ES-I3 (cell line): ENCODE data around the gene NPC1.
A peak's percentile ranks its signal among the peaks of the same experiment; 100 is the strongest.

Source experiments
- H3K36me3 ChIP-seq: 2 replicates; pipeline ENCODE4 v1.6.1; 2013; ENCODE audit warnings: mild to moderate bottlenecking, low read length, control low read depth, moderate library complexity; ENCODE audit not compliant: insufficient read depth
- H3K4me1 ChIP-seq: 2 replicates; pipeline ENCODE4 v1.6.1; 2013; ENCODE audit warnings: mild to moderate bottlenecking, control low read depth, low read length; ENCODE audit not compliant: insufficient read depth
- H3K9ac ChIP-seq: 2 replicates; pipeline ENCODE4 v1.6.1; 2013; ENCODE audit warnings: low read depth, mild to moderate bottlenecking, low read length, moderate library complexity
- H3K9me3 ChIP-seq: 2 replicates; pipeline ENCODE4 v1.6.1; 2013; ENCODE audit warnings: mild to moderate bottlenecking, low read length, moderate library complexity; ENCODE audit not compliant: control insufficient read depth, insufficient read depth

The NPC1 gene

GRCh38 chr18:23586249-23587196 lies at the start of gene NPC1:
TSS of gene NPC1 (minus strand) at chr18:23586506. CDS start at chr18:23586343, 163 bp downstream.
- Histone ChIP-seq H3K9ac (peak within 1 kb of the TSS; percentile 95), H3K36me3 (no peaks in the 10 kb centered on the region), H3K9me3 (no peaks in the 10 kb centered on the region), H3K4me1 (no peaks in the 10 kb centered on the region; the same call in 1 of the 2 replicates)

GRCh38 chr18:23636071-23636399 lies 49.7 kb upstream of the NPC1 start:
- Histone ChIP-seq H3K9me3 (no peaks in the 10 kb centered on the region), H3K9ac (no peak overlapping the region), H3K36me3 (no peaks in the 10 kb centered on the region), H3K4me1 (peaks cover 6% of the 10 kb centered on the region; the same call in 1 of the 2 replicates)

GRCh38 chr18:23635283-23636070 lies 49.2 kb upstream of the NPC1 start:
- Histone ChIP-seq H3K9ac (no peak overlapping the region), H3K9me3 (no peaks in the 10 kb centered on the region), H3K36me3 (no peaks in the 10 kb centered on the region), H3K4me1 (peaks cover 6% of the 10 kb centered on the region; the same call in 1 of the 2 replicates)

GRCh38 chr18:23634692-23635091 lies 48.4 kb upstream of the NPC1 start:
- no peak overlapping the region for H3K9ac ChIP-seq
- peaks cover 6% of the 10 kb centered on the region; the same call in 1 of the 2 replicates for H3K4me1 ChIP-seq
- H3K36me3 ChIP-seq, result no peaks in the 10 kb centered on the region
- H3K9me3 ChIP-seq, result no peaks in the 10 kb centered on the region

GRCh38 chr18:23632615-23633014 lies 46.3 kb upstream of the NPC1 start:
- H3K9ac ChIP-seq, result no peak overlapping the region
- H3K9me3 ChIP-seq, result no peaks in the 10 kb centered on the region
- peaks cover 6% of the 10 kb centered on the region; the same call in 1 of the 2 replicates for H3K4me1 ChIP-seq
- H3K36me3 ChIP-seq, result no peaks in the 10 kb centered on the region

DNA sequence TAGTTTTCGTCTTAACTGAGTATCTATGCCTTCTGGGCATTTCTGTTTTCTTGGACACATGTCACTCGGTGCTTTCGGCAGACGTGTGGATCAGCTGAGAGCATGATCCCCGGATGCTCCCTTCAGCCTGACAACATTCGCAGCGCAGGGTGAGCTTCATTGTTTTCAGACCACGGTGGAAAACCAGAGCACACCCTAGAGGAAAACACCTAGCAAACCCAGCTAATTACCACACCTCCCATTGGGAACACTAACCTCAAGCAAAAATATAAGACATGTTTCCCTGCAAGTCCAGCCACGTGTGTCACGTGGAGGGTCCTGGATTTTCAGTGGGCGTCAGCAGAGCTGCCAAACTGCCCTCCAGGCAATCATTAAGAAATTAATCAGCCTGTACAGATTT lies 45.4 kb upstream of the NPC1 start:
- Histone ChIP-seq H3K9ac (0 out of 2 replicates have a peak overlapping the region, but pooled peaks have one; percentile 6), H3K9me3 (no peaks in the 10 kb centered on the region), H3K4me1 (peaks cover 6% of the 10 kb centered on the region; the same call in 1 of the 2 replicates), H3K36me3 (no peaks in the 10 kb centered on the region)

- H3K9me3 ChIP-seq, result no peaks in the 10 kb centered on the region
- H3K36me3 ChIP-seq, result no peaks in the 10 kb centered on the region
- H3K9ac ChIP-seq, result 0 out of 2 replicates have a peak overlapping the region, but pooled peaks have one; percentile 6
- peaks cover 6% of the 10 kb centered on the region; the same call in 1 of the 2 replicates for H3K4me1 ChIP-seq
Observed at GRCh38 chr18:23631312-23631711, 45.0 kb upstream of the NPC1 start.

GRCh38 chr18:23629444-23629946 lies 43.2 kb upstream of the NPC1 start:
- Histone ChIP-seq H3K36me3 (no peaks in the 10 kb centered on the region), H3K4me1 (0 out of 2 replicates have a peak, but pooled peaks cover 6% of the 10 kb centered on the region), H3K9me3 (no peaks in the 10 kb centered on the region), H3K9ac (no peak overlapping the region)

DNA sequence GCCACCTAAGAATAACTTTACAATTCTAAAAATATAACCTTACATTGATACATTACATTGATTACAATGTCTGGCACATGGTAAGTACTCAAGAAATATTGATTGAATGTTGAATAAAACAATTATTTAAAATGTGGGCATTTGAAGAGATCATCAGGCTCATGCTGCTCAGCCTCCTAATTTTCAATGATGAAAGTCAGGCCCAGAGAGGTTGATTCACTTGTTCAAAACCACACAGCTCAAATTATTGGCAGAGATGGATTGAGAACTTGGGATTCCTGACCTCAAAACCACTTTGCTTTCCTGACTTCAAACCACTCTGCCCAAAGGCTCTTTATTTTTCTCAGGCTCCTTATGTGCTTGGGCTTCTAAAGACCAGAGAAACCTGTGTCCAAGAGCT lies 41.7 kb upstream of the NPC1 start:
- Histone ChIP-seq H3K9ac (no peak overlapping the region), H3K4me1 (0 out of 2 replicates have a peak, but pooled peaks cover 6% of the 10 kb centered on the region), H3K9me3 (no peaks in the 10 kb centered on the region), H3K36me3 (no peaks in the 10 kb centered on the region)

- H3K36me3 ChIP-seq, result no peaks in the 10 kb centered on the region
- H3K9ac ChIP-seq, result no peak overlapping the region
- no peaks in the 10 kb centered on the region for H3K9me3 ChIP-seq
- 0 out of 2 replicates have a peak, but pooled peaks cover 6% of the 10 kb centered on the region for H3K4me1 ChIP-seq
Observed at GRCh38 chr18:23627321-23627720, 41.0 kb upstream of the NPC1 start.

DNA sequence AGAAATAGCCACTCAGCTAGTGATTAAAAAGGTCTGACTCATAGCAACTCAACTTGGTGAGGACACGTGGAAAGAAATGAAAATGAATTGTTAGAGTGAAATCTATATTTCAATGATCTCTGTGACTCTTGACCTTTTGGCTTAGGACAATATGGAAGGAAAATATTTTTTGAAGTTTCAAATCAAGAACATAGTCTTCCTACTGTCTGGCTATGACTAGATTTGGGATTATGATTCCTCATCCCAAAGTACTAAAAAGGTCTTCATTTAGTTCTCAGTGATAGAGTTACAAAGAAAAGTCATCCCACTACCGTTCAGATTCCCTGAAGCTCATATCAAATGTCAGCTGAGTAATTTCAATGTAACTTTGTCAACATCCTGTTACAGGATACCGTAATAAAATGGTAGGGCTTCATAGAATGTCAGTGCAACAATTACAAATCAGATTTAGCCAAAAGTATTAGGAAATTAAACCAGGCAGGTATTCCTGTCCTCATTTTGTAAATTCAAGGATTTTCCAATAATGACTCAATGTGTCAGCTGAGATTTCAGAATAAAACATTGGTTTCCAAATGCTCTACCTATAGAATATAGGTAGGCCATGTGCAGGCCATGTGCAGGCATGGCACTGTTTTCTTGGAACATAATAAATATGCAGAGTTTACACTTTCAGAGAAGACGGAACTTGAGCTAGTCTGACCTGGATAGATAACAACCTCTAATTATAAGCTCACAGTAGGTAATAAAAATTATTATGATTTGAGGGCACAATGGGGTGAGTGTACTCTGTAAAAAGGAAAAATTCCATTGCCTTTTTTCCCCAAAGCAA lies 40.4 kb upstream of the NPC1 start:
- H3K4me1 ChIP-seq, result 0 out of 2 replicates have a peak, but pooled peaks cover 2% of the 10 kb centered on the region
- no peak overlapping the region for H3K9ac ChIP-seq
- H3K36me3 ChIP-seq, result no peaks in the 10 kb centered on the region
- no peaks in the 10 kb centered on the region for H3K9me3 ChIP-seq

DNA sequence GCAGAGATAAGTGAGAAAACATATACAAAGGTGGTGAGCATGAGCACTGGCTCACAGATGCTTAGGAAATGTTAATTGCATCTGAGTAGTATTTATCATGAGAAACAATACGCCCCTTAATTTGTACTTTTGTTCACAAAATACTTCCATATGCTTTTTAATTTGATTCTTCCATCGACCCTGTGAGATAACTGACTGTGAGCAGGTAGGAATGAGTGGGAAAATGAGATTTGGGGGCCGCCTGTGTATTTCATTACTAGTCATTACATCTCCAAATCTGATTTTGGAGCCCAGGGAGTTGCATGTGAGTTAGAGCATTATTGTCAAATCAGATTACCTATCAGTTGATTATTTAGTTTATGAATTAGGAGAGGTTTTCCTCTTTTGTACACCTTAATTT lies 36.7 kb upstream of the NPC1 start:
- no peaks in the 10 kb centered on the region for H3K9me3 ChIP-seq
- no peaks in the 10 kb centered on the region for H3K4me1 ChIP-seq
- H3K36me3 ChIP-seq, result no peaks in the 10 kb centered on the region
- no peak overlapping the region for H3K9ac ChIP-seq

GRCh38 chr18:23619388-23619881 lies 33.1 kb upstream of the NPC1 start:
- no peaks in the 10 kb centered on the region for H3K4me1 ChIP-seq
- peak overlapping the region; percentile 75 for H3K9ac ChIP-seq

More at GRCh38 chr18:23619388-23619881, 33.1 kb upstream of the NPC1 start:
- Histone ChIP-seq H3K36me3 (no peaks in the 10 kb centered on the region), H3K9me3 (no peaks in the 10 kb centered on the region)
